ENCODE measurements around the gene LPAR1.

LPAR1 gene

DNA sequence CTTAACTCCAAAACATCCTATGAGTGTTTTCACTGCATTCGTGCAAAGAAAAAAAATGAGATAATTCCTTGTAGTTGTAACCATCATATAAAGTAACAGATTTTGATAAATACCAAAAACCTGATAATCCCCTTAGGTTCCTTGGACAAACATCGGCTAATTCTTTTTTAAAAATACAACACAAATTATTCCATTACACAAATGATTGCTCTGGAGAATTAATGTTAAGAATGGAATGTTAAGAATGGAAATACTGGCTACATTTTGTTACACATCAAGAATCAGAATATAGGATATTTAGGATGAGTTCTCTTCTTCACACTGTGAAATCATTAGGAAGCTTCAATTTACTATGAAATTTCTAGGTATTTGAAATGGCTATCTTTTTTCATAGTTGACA, 139.4 kb downstream of the LPAR1 start:
- in situ Hi-C loops (cut with HindIII; ENCODE audit: low pct_ligation_motif_present, low sequenced_read_pairs) = no loop called here
- no peaks in the 10 kb centered on the region for H3K27me3 ChIP-seq (replicated peaks)
- H3K27ac ChIP-seq = no peak overlapping the region
- H3K4me3 ChIP-seq (ENCODE audit: low read depth, low read length) = no peak overlapping the region
- TF ChIP-seq, protein P1, sequence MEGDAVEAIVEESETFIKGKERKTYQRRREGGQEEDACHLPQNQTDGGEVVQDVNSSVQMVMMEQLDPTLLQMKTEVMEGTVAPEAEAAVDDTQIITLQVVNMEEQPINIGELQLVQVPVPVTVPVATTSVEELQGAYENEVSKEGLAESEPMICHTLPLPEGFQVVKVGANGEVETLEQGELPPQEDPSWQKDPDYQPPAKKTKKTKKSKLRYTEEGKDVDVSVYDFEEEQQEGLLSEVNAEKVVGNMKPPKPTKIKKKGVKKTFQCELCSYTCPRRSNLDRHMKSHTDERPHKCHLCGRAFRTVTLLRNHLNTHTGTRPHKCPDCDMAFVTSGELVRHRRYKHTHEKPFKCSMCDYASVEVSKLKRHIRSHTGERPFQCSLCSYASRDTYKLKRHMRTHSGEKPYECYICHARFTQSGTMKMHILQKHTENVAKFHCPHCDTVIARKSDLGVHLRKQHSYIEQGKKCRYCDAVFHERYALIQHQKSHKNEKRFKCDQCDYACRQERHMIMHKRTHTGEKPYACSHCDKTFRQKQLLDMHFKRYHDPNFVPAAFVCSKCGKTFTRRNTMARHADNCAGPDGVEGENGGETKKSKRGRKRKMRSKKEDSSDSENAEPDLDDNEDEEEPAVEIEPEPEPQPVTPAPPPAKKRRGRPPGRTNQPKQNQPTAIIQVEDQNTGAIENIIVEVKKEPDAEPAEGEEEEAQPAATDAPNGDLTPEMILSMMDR (IDR thresholded peaks at IDR 0.05; ENCODE audit: low read depth, low read length, missing control alignments) = no peak
- H3K36me3 ChIP-seq (replicated peaks) = no peaks in the 10 kb centered on the region
- no peak for DNase-seq

DNA sequence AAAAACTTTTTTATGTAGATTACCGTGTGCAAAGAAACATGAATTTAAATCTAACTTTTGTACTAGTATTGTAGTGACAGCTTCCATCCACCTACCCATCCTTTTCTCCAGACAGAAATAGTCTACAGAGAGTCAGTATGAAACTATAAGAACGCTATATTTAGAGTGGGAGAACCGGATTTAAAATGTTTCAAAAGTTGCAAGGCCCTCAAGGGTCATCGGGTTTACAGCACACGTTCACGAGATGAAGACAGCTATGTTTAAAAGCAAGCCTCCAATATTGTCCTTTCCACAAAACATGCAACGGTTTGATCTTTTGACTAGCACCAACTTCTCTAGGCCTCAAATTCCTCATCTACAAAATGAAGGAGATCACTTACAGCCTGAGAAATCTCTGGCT, 139.9 kb downstream of the LPAR1 start:
- TF ChIP-seq, protein P1 (IDR thresholded peaks at IDR 0.05; ENCODE audit: low read depth, low read length, missing control alignments) = no peak
- Histone ChIP-seq H3K36me3 (replicated peaks) (no peaks in the 10 kb centered on the region), H3K27me3 (replicated peaks) (no peaks in the 10 kb centered on the region), H3K4me3 (ENCODE audit: low read depth, low read length) (no peak overlapping the region), H3K27ac (no peak overlapping the region)
- DNase-seq = no peak
- in situ Hi-C loops (cut with HindIII; ENCODE audit: low pct_ligation_motif_present, low sequenced_read_pairs) = no loop called here

DNA sequence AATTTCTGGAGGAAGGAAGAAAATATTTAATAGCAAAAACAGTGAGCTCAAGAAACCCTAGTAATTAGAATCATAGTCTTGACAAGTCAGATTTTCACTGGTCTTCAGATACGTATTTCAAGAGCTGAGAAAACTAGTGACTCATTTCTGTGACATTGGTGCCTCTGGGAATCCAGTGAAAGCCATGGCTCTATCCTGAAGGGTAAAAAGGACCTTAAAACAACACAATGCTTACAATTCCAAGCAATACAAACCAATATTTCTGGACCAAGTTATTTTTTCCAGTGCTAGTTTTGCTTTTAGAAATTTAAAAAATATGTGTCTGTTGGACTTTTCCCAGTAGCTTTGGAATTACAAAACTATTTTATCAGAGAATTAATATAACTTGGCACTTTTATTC, 140.3 kb downstream of the LPAR1 start:
- in situ Hi-C loops (cut with HindIII; ENCODE audit: low pct_ligation_motif_present, low sequenced_read_pairs) = no loop called here
- DNase-seq = no peak
- H3K27ac ChIP-seq = no peak overlapping the region
- H3K27me3 ChIP-seq (replicated peaks) = no peaks in the 10 kb centered on the region
- TF ChIP-seq, protein P1 (IDR thresholded peaks at IDR 0.05; ENCODE audit: low read depth, low read length, missing control alignments) = no peak
- no peak overlapping the region for H3K4me3 ChIP-seq (ENCODE audit: low read depth, low read length)
- no peaks in the 10 kb centered on the region for H3K36me3 ChIP-seq (replicated peaks)

DNA sequence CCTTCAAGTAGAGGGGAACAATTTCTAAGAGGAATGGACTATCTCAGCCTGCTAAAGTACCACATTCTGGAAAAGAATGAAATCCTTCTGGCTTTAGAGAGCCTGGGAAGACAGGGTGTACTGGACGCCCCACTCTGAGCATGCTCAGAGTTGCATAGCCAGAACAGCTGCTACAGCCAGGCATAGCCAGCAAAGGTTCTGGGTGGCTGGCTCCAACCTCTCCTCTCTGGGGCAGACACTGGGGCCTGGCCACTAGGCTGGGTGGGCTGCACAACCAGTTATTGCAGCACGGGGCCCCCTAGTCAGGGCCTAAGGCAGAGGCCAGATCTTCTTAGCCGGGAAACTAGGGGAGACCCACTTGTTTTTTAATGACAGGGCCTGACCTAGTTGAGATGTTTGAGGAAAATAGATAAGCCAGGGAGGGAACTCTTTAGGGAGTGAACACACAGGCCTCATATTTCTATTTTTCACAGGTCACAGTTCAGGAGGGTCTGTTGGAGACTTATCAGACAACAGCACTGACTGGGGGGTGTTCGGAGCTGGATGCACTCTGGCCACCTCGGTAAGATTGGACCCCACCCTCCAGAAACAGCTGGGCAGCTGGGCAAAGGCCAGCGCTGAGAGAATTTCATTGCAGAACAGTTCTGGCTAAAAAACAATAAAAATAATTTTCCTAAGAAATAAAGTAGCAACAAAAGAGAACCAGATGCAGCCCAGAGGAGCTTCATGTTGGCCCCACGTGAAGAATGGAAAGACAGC, 142.9 kb downstream of the LPAR1 start:
- Histone ChIP-seq H3K36me3 (replicated peaks) (no peaks in the 10 kb centered on the region), H3K27me3 (replicated peaks) (no peaks in the 10 kb centered on the region), H3K4me3 (ENCODE audit: low read depth, low read length) (no peak overlapping the region), H3K27ac (no peak overlapping the region)
- TF ChIP-seq, protein P1 (IDR thresholded peaks at IDR 0.05; ENCODE audit: low read depth, low read length, missing control alignments) = no peak
- DNase-seq = no peak
- in situ Hi-C loops (cut with HindIII; ENCODE audit: low pct_ligation_motif_present, low sequenced_read_pairs) = no loop called here

DNA sequence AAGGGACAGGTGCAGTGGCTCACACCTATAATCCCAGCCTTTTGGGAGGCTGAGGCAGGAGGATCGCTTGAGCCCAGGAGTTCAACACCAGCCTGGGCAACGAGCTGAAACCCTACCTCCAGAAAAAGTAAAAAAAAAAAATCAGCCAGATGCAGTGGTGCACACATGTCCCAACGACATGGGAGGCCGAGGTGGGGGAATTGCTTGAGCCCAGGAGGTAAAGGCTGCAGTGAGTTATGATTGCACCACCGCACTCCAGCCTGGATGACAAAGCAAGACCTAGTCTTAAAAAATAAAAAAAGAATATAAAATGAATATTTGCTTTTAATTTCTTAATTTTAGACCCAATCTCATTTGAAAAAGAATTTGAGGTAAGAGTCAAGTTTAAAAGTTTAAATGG, 143.5 kb downstream of the LPAR1 start:
- H3K4me3 ChIP-seq (ENCODE audit: low read depth, low read length) = no peak overlapping the region

More for the DNA sequence above, 143.5 kb downstream of the LPAR1 start:
- Histone ChIP-seq H3K27ac (no peak overlapping the region), H3K27me3 (replicated peaks) (no peaks in the 10 kb centered on the region), H3K36me3 (replicated peaks) (no peaks in the 10 kb centered on the region)
- no peak for DNase-seq
- TF ChIP-seq, protein P1 (IDR thresholded peaks at IDR 0.05; ENCODE audit: low read depth, low read length, missing control alignments) = no peak
- in situ Hi-C loops (cut with HindIII; ENCODE audit: low pct_ligation_motif_present, low sequenced_read_pairs) = no loop called here
